Right atrium auricular region (tissue), 2 donors: ENCODE results near the gene HSD17B1. TPM values are rescaled to one million over a fixed set of nuclear protein-coding genes. Genes with fewer than 3 reads are reported as not detected.
A peak's percentile ranks its signal among the peaks of the same experiment; 100 is the strongest.

Source experiments
- DNase-seq: peaks from one replicate; pipeline ENCODE4 v3.0.0-alpha.2; 2019; ENCODE audit warnings: low spot score
- H3K27ac ChIP-seq, 2 donors: fragments of 200-600 bp; sonication (generic); 1 replicate in 1 of 2; 2 replicates in 1 of 2; pipeline ENCODE4 v1.5.1; 2016 to 2019
- H3K27me3 ChIP-seq, 2 donors: fragments of 200-600 bp; sonication (generic); one replicate each; pipeline versions ENCODE4 v1.5.1 to v1.6.0; 2017 to 2019
- H3K36me3 ChIP-seq: fragments of 200-600 bp; sonication (generic); one replicate; pipeline ENCODE4 v1.5.1; 2016
- H3K4me1 ChIP-seq, 2 donors: fragments of 200-600 bp; sonication (generic); one replicate each; pipeline versions ENCODE4 v1.5.1 to v1.6.0; 2017 to 2019
- H3K4me3 ChIP-seq, 2 donors: fragments of 200-600 bp; sonication (generic); 1 replicate in 1 of 2; 2 replicates in 1 of 2; pipeline ENCODE4 v1.5.1; 2017 to 2019; ENCODE audit warnings: mild to moderate bottlenecking in 1 of 2, moderate library complexity in 1 of 2
- H3K9me3 ChIP-seq, 2 donors: fragments of 200-600 bp; sonication (generic); one replicate each; pipeline ENCODE4 v1.5.1; 2019
- total RNA-seq, 2 donors: library from RNA; depleted of rRNA; stranded (reverse); fragments of >200 nt; gene quantifications; one replicate each; pipeline ENCODE4 v1.1.0, GENCODE V29; 2016
- TF ChIP-seq, protein P1 (sequence below), 2 donors: fragments of 200-600 bp; sonication (generic); IDR thresholded peaks; one replicate each; pipeline ENCODE4 v1.5.1; 2019; ENCODE audit warnings: antibody characterized with exemption in 2 of 2

Gene HSD17B1
- total RNA-seq, 2 donors from 2014 or later, result 0.39 to 0.78 TPM

DNA sequence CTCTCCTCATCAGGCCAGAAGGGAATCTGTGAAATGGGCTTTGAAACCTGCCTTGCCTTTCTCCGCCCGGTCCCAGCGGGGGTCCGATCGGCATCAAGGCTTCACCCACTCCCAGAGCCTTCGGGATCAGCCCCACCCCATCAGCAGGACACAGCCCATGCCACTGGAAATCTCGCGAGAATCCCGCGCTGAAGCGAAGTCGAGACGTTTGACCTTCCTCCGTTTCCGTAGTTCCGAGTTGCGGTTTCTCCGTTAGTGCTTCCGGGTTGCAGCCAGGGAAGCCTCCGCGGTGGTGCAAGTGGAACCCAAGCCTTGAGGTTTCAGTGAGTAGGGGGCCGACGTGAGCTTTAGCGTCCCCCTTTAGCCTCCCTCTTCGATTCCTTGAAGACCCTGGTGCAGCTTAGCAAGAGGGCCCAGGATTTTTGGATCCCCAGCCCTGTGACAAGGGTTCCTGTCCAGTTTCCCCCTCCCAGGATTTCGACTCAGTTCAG, 9.2 kb downstream of the HSD17B1 start, which contains the start of gene COASY:
Gene COASY, plus strand, starts transcription at position 252 of the 491 bp plus-strand sequence. CDS start 475 bp downstream, outside the sequence.
- TF ChIP-seq, protein P1, sequence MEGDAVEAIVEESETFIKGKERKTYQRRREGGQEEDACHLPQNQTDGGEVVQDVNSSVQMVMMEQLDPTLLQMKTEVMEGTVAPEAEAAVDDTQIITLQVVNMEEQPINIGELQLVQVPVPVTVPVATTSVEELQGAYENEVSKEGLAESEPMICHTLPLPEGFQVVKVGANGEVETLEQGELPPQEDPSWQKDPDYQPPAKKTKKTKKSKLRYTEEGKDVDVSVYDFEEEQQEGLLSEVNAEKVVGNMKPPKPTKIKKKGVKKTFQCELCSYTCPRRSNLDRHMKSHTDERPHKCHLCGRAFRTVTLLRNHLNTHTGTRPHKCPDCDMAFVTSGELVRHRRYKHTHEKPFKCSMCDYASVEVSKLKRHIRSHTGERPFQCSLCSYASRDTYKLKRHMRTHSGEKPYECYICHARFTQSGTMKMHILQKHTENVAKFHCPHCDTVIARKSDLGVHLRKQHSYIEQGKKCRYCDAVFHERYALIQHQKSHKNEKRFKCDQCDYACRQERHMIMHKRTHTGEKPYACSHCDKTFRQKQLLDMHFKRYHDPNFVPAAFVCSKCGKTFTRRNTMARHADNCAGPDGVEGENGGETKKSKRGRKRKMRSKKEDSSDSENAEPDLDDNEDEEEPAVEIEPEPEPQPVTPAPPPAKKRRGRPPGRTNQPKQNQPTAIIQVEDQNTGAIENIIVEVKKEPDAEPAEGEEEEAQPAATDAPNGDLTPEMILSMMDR (IDR thresholded peaks at IDR 0.05), result no peak
- H3K9me3 ChIP-seq, result no peaks in the 10 kb centered on the region
- H3K27me3 ChIP-seq, result no peaks in the 10 kb centered on the region
- peak; percentile 97 for DNase-seq
- peak within 1 kb of the TSS; percentile 80 to 88 for H3K27ac ChIP-seq
- H3K4me3 ChIP-seq, result peak within 1 kb of the TSS; percentile 71 to 88
- H3K36me3 ChIP-seq, result peaks cover 19% of the 10 kb centered on the region
- H3K4me1 ChIP-seq, result peaks cover 0 to 39% of the 10 kb centered on the region in 2 donors

DNA sequence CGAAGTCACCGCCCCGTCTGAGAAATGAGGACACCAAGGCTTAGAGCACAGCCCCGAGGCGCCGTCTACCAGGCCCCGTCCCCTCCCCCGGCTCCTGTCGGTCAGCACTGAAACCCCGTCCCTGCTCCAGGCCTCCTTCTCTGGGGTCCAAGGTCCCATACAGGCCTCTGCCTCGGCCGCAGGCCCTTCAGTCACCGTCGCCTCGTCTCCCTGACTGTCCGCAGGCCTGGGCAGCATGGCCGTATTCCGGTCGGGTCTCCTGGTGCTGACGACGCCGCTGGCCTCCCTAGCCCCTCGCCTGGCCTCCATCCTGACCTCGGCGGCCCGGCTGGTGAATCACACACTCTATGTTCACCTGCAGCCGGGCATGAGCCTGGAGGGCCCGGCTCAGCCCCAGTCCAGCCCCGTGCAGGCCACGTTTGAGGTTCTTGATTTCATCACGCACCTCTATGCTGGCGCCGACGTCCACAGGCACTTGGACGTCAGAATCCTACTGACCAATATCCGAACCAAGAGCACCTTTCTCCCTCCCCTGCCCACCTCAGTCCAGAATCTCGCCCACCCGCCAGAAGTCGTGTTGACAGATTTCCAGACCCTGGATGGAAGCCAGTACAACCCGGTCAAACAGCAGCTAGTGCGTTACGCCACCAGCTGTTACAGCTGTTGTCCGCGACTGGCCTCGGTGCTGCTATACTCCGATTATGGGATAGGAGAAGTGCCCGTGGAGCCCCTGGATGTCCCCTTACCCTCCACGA, 9.8 kb downstream of the HSD17B1 start:
- Histone ChIP-seq H3K27ac (peak overlapping the region; percentile 80 to 88), H3K4me3 (peak overlapping the region; percentile 71 to 88), H3K4me1 (peaks cover 0 to 42% of the 10 kb centered on the region in 2 donors), H3K9me3 (no peaks in the 10 kb centered on the region), H3K27me3 (no peaks in the 10 kb centered on the region), H3K36me3 (peaks cover 19% of the 10 kb centered on the region)
- TF ChIP-seq, protein P1 (IDR thresholded peaks at IDR 0.05), result no peak
- no peak for DNase-seq

DNA sequence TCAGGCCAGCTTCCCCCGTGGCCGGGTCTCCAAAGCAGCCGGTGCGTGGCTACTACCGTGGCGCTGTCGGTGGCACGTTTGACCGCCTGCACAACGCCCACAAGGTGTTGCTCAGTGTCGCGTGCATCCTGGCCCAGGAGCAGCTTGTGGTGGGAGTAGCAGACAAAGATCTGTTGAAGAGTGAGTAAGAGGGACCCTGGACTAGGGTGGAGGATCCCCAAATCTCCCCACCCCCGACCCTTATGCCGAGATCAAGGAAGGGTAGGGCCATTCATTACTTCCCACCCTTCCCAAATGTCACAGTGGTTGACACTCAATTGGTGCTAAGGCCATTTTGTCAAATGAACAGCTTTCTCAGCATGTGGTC, 10.4 kb downstream of the HSD17B1 start:
- Histone ChIP-seq H3K9me3 (no peaks in the 10 kb centered on the region), H3K27ac (peak overlapping the region in 1 of 2 donors; percentile 88), H3K4me3 (peak overlapping the region; percentile 71 to 88), H3K27me3 (no peaks in the 10 kb centered on the region), H3K4me1 (peaks cover 0 to 48% of the 10 kb centered on the region in 2 donors), H3K36me3 (peaks cover 19% of the 10 kb centered on the region)
- DNase-seq, result no peak
- TF ChIP-seq, protein P1 (IDR thresholded peaks at IDR 0.05), result no peak

DNA sequence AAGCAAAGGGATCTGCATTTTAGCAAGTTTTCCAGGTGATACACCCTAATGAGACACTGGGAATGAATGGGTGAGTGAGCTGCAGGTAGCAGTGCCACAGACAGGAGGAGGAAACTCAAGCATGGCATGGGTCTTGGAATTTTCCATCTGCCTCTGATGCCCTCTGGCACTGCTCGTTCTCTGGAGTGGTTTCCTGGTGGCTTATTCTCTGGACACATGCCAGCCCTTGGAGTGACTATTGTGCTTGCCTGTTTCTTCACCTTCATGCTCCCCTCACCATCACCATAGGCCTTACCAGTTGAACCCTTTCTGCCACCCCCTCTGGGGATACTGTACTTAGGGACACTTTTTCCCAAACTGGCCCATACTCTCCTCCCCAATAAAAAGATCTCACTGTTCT, 10.8 kb downstream of the HSD17B1 start:
- peak overlapping the region in 1 of 2 donors; percentile 71 for H3K4me3 ChIP-seq
- TF ChIP-seq, protein P1 (IDR thresholded peaks at IDR 0.05), result no peak
- no peaks in the 10 kb centered on the region for H3K27me3 ChIP-seq
- H3K4me1 ChIP-seq, result peaks cover 0 to 52% of the 10 kb centered on the region in 2 donors
- peaks cover 21% of the 10 kb centered on the region for H3K36me3 ChIP-seq
- H3K9me3 ChIP-seq, result no peaks in the 10 kb centered on the region
- no peak for DNase-seq
- no peak overlapping the region for H3K27ac ChIP-seq

DNA sequence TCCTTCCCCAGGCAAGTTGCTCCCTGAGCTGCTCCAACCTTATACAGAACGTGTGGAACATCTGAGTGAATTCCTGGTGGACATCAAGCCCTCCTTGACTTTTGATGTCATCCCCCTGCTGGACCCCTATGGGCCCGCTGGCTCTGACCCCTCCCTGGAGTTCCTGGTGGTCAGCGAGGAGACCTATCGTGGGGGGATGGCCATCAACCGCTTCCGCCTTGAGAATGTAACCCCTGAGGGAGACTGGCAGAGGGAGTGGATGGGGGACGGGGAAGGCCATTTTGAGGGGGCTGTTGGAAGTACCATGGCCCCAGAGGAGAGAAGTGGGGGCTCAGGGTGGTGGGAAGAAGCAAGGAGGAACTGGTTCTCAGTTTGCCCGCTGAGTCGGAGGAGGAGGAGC, 11.2 kb downstream of the HSD17B1 start:
- Histone ChIP-seq H3K4me1 (peaks cover 0 to 56% of the 10 kb centered on the region in 2 donors), H3K27me3 (no peaks in the 10 kb centered on the region), H3K4me3 (no peak overlapping the region), H3K9me3 (no peaks in the 10 kb centered on the region), H3K27ac (no peak overlapping the region), H3K36me3 (peaks cover 26% of the 10 kb centered on the region)
- DNase-seq, result no peak
- TF ChIP-seq, protein P1 (IDR thresholded peaks at IDR 0.05), result no peak
